NT2/D1 (cell line): ENCODE results near the gene ADCY7.

Experiments
- YY1 ChIP-seq: IDR thresholded peaks from 2 replicates; pipeline ENCODE4 v1.6.1; 2011; ENCODE audit not compliant: insufficient read length, insufficient read depth
- ZNF274 ChIP-seq: IDR thresholded peaks from 2 replicates; pipeline ENCODE4 v1.6.1; 2011; ENCODE audit warnings: mild to moderate bottlenecking, low read depth, low read length

- no peak for TF ChIP-seq YY1
- no peak for TF ChIP-seq ZNF274
Measured at GRCh38 chr16:50247906-50248608, 18.3 kb upstream of the ADCY7 start.
